Neural crest cell (in vitro differentiated cells): ENCODE data around the gene ZNF836. TPM values are rescaled to one million over a fixed set of nuclear protein-coding genes. Genes with fewer than 3 reads are reported as not detected.
A peak's percentile ranks its signal among the peaks of the same experiment; 100 is the strongest.

Experiments used
- DNase-seq: peaks from one replicate; pipeline ENCODE4 v3.0.0; 2021; ENCODE audit warnings: low read depth, mixed read lengths, low spot score
- H3K27ac Mint-ChIP-seq: one replicate; pipeline ENCODE4 v1.8.0; 2021; ENCODE audit warnings: mild to moderate bottlenecking, mixed read lengths; ENCODE audit not compliant: unreplicated experiment
- H3K27me3 Mint-ChIP-seq: 2 replicates; pipeline ENCODE4 v1.8.0; 2021; ENCODE audit warnings: low read depth, mild to moderate bottlenecking, mixed read lengths
- H3K36me3 Mint-ChIP-seq: 2 replicates; pipeline ENCODE4 v1.8.0; 2021; ENCODE audit warnings: low read depth, mild to moderate bottlenecking, mixed read lengths
- H3K4me1 Mint-ChIP-seq: 2 replicates; pipeline ENCODE4 v1.8.0; 2021; ENCODE audit warnings: mixed read lengths
- H3K4me3 Mint-ChIP-seq: one replicate; pipeline ENCODE4 v1.8.0; 2021; ENCODE audit warnings: mild to moderate bottlenecking, mixed read lengths
- H3K9me3 Mint-ChIP-seq: 2 replicates; pipeline ENCODE4 v1.8.0; 2021; ENCODE audit warnings: mixed read lengths
- CTCF ChIP-seq: fragments of 200-600 bp; sonication (generic); conservative IDR thresholded peaks from 2 replicates; pipeline ENCODE4 v1.5.0; 2021; ENCODE audit warnings: antibody characterized with exemption, mild to moderate bottlenecking
- total RNA-seq: library from RNA; stranded (reverse); gene quantifications from 2 replicates; pipeline ENCODE4 v1.2.1, GENCODE V29; 2021

Gene ZNF836
- total RNA-seq, 1 donor from 2014 or later, result 11.6 TPM

GRCh38 chr19:52148256-52148655, 23.2 kb downstream of the ZNF836 start:
- Mint-ChIP-seq H3K4me3 (no peak overlapping the region), H3K27ac (no peak overlapping the region), H3K27me3 (no peaks in the 10 kb centered on the region), H3K4me1 (no peaks in the 10 kb centered on the region), H3K9me3 (peaks cover 13% of the 10 kb centered on the region), H3K36me3 (peaks cover 27% of the 10 kb centered on the region)
- no peak for DNase-seq
- no peak for TF ChIP-seq CTCF

- Mint-ChIP-seq H3K4me3 (peak overlapping the region; percentile 47), H3K9me3 (peaks cover 16% of the 10 kb centered on the region), H3K27me3 (no peaks in the 10 kb centered on the region), H3K4me1 (peaks cover 22% of the 10 kb centered on the region), H3K27ac (no peak overlapping the region), H3K36me3 (peaks cover 35% of the 10 kb centered on the region)
- no peak for TF ChIP-seq CTCF
- no peak for DNase-seq
Measured at GRCh38 chr19:52142001-52142595, 29.3 kb downstream of the ZNF836 start.

GRCh38 chr19:52141203-52141602, 30.2 kb downstream of the ZNF836 start:
- Mint-ChIP-seq H3K9me3 (peaks cover 18% of the 10 kb centered on the region), H3K36me3 (peaks cover 41% of the 10 kb centered on the region), H3K27me3 (no peaks in the 10 kb centered on the region), H3K27ac (no peak overlapping the region), H3K4me1 (peaks cover 22% of the 10 kb centered on the region), H3K4me3 (peak overlapping the region; percentile 47)
- no peak for DNase-seq
- no peak for TF ChIP-seq CTCF

GRCh38 chr19:52140032-52140710, 31.2 kb downstream of the ZNF836 start:
- no peak overlapping the region for H3K27ac Mint-ChIP-seq
- DNase-seq, result no peak
- H3K36me3 Mint-ChIP-seq, result peaks cover 48% of the 10 kb centered on the region
- peaks cover 22% of the 10 kb centered on the region for H3K9me3 Mint-ChIP-seq
- peaks cover 22% of the 10 kb centered on the region for H3K4me1 Mint-ChIP-seq
- no peak for TF ChIP-seq CTCF
- no peaks in the 10 kb centered on the region for H3K27me3 Mint-ChIP-seq
- H3K4me3 Mint-ChIP-seq, result peak overlapping the region; percentile 98

GRCh38 chr19:52139252-52140031, 32.0 kb downstream of the ZNF836 start, which contains the start of gene ZNF616:
Gene ZNF616 (minus strand): TSS chr19:52139938. CDS start chr19:52130512, 9,426 bp downstream.
- TF ChIP-seq CTCF, result peak; percentile 81
- peaks cover 22% of the 10 kb centered on the region for H3K4me1 Mint-ChIP-seq
- H3K9me3 Mint-ChIP-seq, result peaks cover 27% of the 10 kb centered on the region
- peak within 1 kb of the TSS; percentile 99 for H3K27ac Mint-ChIP-seq
- peaks cover 55% of the 10 kb centered on the region for H3K36me3 Mint-ChIP-seq
- peak within 1 kb of the TSS; percentile 98 for H3K4me3 Mint-ChIP-seq
- peak; percentile 97 for DNase-seq
- no peaks in the 10 kb centered on the region for H3K27me3 Mint-ChIP-seq
